GM18505 (cell line): ENCODE results near the gene HIGD1A.
A peak's percentile ranks its signal among the peaks of the same experiment; 100 is the strongest.
"Not testable (repeated sequence)": the region's sequence is repeated elsewhere in the genome, so short reads cannot be mapped to it uniquely, and the experiment has no call there.

ENCODE experiments used
- ATAC-seq: cut with Tn5 transposase; IDR thresholded peaks from one replicate; pipeline ENCODE4 v1.9.1; 2021; ENCODE audit not compliant: unreplicated experiment
- POLR2A ChIP-seq: IDR thresholded peaks from 4 replicates; pipeline ENCODE4 v1.6.1; 2011; ENCODE audit warnings: borderline replicate concordance; ENCODE audit not compliant: insufficient read depth, insufficient read length; ENCODE audit errors: extremely low read depth

HIGD1A gene

DNA sequence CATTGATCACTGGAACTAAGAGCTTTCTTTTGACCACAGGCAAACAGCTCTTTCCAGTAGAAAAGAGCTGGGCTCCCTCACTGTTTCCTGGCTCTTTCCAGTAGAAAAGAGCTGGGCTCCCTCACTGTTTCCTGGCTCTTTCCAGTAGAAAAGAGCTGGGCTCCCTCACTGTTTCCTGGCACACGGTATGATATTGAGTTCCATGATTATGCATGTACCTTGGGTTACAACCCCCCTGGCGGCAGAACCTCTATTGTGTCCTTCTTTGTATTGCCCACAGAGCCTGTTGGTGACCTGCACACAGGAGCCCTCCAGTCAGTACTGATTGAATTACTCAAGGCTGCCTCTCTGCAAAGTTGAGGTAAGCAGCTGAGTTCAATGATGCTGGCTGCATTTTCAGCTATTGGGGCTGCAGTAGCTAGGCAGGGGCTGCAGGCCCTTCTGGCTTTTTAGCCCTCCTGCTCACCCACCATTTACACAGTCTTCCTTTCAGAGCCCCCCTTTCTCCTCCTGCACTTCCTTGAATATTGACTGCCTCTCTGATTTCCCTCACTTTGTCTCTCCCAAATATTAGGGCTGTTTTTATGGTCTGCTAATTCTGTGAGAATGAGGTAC is 15.2 kb upstream of the HIGD1A start:
- no peak for TF ChIP-seq POLR2A
- ATAC-seq, result no peak

GRCh38 chr3:42815826-42816225 is 11.5 kb upstream of the HIGD1A start:
- no peak for ATAC-seq
- TF ChIP-seq POLR2A, result no peak

DNA sequence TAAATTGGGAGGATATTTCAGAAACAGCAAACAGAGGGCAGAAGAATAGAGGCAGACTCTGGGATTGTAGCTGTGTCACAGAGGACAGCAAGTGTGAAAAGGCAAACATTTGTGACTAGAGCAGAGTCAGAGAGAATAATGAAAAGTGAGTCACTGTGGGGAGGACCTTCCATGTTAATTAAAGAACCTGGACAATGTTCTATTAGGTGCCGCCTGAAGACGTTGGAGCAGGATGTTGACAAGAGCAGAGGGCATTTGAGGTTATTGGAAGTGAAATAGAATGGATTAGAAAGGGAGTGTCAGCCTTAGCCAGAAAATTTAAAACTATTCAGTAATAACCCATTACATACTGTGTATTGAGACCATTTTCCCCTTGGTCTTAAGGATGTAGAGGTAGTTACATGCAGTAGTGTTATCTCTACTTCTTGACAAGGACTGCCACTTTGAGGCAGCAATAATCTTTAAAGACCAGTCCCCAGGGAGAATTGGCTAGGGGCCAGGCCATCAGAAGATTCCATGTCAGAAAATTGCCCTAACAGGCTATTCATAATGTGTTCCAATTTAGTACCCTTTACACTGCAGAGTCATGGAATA is 10.7 kb upstream of the HIGD1A start:
- no peak for ATAC-seq
- no peak for TF ChIP-seq POLR2A

DNA sequence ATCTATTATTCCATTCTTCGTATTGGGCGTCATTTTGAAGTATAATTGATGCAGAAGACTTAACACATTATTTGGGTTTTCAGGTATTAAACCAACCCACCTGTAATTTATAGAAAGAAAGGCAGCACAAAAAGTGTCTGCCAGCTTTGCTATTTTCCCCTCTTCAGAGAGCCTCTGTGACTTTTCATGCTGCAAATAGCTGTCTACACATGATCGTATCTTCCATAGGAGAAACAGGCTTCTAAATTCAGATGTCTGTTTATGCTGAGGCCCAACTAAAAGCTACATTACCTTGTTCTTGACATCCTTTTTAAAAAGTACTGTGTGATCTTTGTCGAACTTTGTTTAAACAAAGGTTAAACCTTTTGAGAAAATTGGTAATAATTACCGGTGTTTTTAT is 10.0 kb upstream of the HIGD1A start:
- no peak for TF ChIP-seq POLR2A
- no peak for ATAC-seq

DNA sequence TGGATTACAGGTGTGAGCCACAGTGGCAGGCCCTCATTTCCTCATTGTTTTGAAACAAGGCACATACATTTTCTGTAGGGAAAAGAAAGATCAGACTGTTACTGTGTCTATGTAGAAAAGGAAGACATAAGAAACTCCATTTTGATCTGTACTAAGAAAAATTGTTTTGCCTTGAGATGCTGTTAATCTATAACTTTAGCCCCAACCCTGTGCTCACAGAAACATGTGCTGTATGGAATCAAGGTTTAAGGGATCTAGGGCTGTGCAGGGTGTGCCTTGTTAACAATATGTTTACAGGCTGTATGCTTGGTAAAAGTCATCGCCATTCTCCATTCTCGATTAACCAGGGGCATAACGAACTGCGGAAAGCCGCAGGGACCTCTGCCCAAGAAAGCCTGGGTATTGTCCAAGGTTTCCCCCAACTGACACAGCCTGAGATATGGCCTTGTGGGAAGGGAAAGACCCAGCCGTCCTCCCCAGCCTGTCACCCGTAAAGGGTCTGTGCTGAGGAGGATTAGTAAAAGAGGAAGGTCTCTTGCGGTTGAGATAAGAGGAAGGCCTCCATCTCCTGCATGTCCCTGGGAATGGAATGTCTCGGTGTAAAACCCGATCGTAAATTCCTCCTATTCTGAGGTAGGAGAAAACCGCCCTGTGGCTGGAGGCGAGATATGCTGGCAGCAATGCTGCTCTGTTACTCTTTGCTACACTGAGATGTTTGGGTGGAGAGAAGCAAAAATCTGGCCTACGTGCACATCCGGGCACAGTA is 7.0 kb upstream of the HIGD1A start:
- not testable (repeated sequence) for ATAC-seq

DNA sequence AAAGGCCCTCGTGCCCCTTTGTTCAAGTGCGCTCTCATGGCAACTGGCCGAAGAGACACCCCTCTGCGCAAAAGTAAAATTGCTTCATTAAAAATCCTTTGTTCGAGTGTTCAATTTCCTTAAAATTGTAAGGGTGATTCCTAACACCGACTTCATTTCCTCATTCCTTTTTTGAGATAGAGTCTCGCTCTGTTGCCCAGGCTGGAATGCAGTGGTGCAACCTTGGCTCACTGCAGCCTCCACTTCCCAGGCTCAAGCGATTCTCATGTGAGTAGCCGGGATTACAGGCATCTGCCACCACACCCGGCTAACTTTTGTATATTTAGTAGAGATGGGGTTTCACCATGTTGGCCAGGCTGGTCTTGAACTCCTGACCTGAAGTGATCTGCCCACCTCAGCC is 6.4 kb upstream of the HIGD1A start:
- not testable (repeated sequence) for ATAC-seq

DNA sequence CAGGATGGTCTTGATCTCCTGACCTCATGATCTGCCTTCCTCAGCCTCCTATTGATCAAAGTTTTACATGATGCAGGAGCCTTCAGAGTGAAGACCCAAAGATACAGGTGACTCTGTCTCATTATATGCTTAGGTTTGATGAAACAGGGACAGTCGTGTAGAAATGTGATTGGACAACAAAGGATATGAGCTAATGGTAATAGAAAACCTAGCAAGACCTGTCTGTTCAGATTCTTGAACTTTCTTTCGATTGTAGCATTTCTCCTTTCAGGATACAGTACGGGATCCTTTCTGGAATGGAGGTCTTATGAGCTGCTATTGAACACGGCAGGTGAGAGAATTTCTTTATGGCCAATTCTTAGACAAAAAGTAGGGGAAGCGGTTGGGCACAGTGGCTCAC is 4.9 kb upstream of the HIGD1A start, which contains the start of gene ACKR2:
TSS of gene ACKR2 (plus strand) at position 244 of the 400 bp plus-strand sequence. CDS start 55,058 bp downstream, outside the sequence.
- TF ChIP-seq POLR2A, result no peak
- ATAC-seq, result no peak

DNA sequence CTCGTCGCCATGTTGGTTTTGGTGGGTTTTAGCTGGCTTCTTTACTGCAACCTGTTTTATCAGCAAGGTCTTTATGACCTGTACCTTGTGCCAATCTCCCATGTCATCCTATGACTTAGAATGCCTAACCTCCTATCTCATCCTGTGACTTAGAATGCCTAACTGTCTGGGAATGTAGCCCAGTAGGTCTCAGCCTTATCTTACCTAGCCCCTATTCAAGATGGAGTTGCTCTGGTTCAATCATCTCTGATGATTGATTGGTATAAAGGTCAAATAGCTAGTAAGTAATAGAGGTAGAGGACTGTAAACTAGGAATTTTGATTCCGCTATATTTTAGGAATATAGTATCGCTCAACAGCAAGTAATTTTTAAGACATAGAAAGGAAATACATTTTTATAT is 3.6 kb upstream of the HIGD1A start:
- no peak for TF ChIP-seq POLR2A
- ATAC-seq, result no peak

DNA sequence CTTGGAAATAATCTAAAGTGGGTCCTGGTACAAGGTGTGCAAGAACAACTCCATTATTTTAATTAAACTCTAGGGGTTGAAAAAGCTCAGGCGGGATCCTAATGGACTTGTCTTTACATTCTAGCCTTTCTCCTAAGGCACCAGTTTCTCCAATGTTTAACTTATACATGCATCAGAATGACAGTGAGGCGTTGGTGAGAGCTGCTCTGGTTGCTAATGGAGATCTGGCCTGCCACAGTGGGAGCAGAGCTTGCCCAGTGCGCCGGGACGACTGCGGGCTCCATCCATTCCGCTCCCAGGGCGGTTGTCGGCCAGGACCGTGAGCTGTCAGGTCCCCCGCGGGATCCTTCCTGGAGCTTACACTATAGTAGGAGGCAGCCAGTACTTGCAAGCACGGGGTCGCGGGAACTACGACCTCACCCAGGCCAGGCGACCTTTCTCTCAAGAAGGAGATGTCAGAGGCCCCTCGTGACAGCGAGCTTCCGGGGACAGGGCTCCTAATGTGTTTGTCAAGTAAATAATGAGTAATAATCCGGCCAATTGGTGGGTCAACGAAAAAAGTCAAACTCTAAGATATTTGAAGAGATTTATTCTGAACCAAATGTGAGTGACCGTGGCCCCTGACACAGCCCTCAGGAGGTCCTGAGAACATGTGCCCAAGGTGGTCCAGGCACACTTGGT is 991 bp upstream of the HIGD1A start:
- no peak for TF ChIP-seq POLR2A
- no peak for ATAC-seq

- ATAC-seq, result peak; percentile 27
- TF ChIP-seq POLR2A, result no peak
These were observed 492 bp upstream of the HIGD1A start for GRCh38 chr3:42804831-42805132.

- TF ChIP-seq POLR2A, result no peak
- ATAC-seq, result peak; percentile 23
These were observed 730 bp downstream of the HIGD1A start for GRCh38 chr3:42803414-42804105.

GRCh38 chr3:42802876-42803413 is 1.3 kb downstream of the HIGD1A start:
- no peak for TF ChIP-seq POLR2A
- ATAC-seq, result no peak

DNA sequence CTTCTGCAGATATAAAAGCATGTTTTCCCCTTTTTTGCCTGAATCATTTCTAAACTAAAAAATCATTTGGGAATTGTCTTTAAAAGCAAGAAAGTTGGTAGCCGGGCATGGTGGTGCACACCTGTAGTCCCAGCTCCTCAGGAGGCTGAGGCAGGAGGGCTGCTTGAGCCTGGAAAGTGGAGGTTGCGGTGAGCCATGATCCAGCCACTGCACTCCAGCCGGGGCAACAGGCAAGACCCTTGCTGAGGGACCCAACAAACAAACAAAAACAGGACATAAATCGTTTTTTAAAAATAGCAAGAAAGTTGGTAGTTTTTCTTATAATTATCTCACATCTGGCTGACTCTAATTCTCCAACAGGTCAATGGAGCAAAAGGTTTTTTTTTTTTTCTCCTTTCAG is 2.5 kb downstream of the HIGD1A start:
- TF ChIP-seq POLR2A, result no peak
- ATAC-seq, result no peak
